ENCODE results near the gene BABAM2. TPM values are rescaled to one million over a fixed set of nuclear protein-coding genes. Genes with fewer than 3 reads are reported as not detected.

BABAM2 gene
- total RNA-seq, 2 experiments from 2014 or later, result 65.4 to 69.5 TPM

- H3K4me3 Mint-ChIP-seq, result no peak overlapping the region
- peaks cover 7% of the 10 kb centered on the region for H3K4me1 Mint-ChIP-seq
- H3K27me3 Mint-ChIP-seq, result no peaks in the 10 kb centered on the region
- H3K36me3 Mint-ChIP-seq, result peaks cover 20% of the 10 kb centered on the region
- DNase-seq (no peak), ATAC-seq (no peak)
- no peak overlapping the region for H3K27ac Mint-ChIP-seq
- H3K9me3 Mint-ChIP-seq (ENCODE audit: low read depth), result no peaks in the 10 kb centered on the region
- CTCF ChIA-PET, result no interaction called here
These were observed 406.4 kb downstream of the BABAM2 start for GRCh38 chr2:28296904-28297303.

DNA sequence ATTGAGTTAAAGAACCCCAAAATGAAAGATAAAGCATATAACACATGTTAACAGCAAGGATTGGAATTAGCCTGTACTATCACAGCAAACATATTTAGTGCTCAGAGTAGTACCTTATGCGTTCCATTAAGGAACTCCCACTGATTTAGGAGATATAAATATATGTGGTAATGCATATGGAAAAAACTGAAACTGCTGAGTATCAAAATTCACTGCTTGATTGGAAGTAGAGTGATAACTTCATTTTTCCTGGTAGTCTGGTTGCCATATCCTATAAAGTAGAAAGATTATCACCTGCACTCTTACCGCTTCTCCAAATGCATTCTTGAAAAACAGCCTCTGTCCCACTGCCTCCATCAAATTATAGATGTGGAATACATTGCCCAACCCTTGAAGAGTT, 407.0 kb downstream of the BABAM2 start:
- no peak for ATAC-seq
- Mint-ChIP-seq H3K9me3 (ENCODE audit: low read depth) (no peaks in the 10 kb centered on the region), H3K4me3 (no peak overlapping the region), H3K36me3 (peaks cover 22% of the 10 kb centered on the region), H3K27me3 (no peaks in the 10 kb centered on the region), H3K27ac (no peak overlapping the region), H3K4me1 (peaks cover 7% of the 10 kb centered on the region)
- no peak for DNase-seq
- CTCF ChIA-PET, result no interaction called here

DNA sequence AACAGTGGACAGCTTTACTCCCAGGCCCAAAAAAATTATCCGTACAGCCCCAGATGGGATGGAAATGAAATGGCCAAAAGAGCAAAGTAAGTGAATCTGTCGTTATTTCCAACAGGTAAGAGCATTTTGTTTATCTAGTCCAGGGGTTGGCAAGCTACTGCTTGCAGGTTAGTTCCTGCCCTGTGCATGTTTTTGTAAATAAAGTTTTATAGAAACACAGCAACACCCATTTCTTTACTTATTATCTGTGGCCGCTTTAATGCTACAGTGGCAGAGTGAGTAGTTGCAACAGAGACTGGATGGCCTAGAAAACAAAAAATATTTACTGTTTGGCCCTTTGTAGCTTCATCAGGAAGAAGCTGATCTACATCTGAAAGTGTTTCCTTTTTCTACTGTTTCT, 407.9 kb downstream of the BABAM2 start:
- ATAC-seq, result no peak
- Mint-ChIP-seq H3K27ac (no peak overlapping the region), H3K36me3 (peaks cover 26% of the 10 kb centered on the region), H3K9me3 (ENCODE audit: low read depth) (no peaks in the 10 kb centered on the region), H3K27me3 (no peaks in the 10 kb centered on the region), H3K4me3 (no peak overlapping the region), H3K4me1 (peaks cover 1% of the 10 kb centered on the region)
- CTCF ChIA-PET, result interaction anchor here (1.2 kb wide), 1 partner anchor 13 kb away, joined by 3 read pairs; no protein-coding TSS in a partner anchor
- DNase-seq, result no peak

DNA sequence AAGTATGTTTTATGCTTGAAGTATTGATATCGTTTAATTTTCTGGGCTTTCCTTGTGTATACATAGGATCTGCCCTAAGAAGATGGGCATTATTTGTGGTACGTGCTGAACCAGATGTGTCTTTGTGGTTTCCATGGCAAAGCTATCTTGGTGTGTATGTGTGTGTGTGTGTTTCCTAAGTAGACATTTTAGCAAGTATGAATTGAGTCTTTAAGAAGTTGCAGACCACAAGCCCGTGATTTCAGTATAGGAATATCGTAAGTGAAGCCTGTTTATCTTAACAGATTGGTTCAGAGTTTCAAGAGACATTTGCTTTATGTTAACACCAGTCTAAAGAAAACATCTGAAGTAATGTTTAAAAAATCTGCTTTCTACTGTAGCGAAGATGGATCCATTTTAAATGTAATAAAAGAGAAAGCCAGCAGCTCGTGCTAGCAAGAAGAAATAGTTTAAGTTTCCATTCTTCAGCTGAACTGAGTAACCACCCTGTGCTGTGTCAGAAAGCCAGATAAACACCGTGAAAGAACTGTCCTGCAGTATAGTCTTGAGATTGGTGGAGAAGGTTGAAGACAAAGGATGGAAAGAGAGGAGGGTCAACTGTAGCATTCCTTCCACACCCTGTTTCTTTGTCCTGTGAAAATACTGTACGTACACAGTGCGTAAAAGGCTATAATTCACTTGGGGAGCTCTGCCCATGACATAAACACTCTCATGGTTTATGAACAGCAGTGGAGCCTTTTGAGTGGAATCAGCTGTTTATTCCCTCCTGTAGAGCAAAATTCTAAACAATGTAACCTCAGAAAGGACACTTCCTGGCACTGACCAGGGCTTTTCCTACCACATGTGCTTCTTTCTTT, 410.2 kb downstream of the BABAM2 start:
- no peak for ATAC-seq
- H3K4me3 Mint-ChIP-seq, result no peak overlapping the region

DNA sequence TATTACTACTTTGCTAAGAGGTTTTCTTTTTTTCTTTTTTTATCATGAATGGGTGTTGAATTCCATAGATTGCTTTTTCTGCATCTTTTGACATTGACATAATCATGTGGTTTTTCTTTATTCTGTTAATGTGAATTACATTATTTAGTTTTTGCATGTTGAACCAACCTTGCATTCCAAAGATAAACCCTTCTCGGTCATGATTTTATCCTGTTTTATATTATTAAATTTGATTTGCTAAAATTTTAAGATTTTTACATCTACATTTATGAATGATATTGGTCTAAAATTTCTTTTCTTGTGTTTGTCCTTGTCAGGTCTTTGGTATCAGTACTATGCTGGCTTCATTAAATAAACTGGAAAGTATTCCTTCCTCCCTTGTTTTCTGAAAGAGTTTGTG, 414.7 kb downstream of the BABAM2 start:
- Mint-ChIP-seq H3K4me3 (no peak overlapping the region), H3K36me3 (peaks cover 35% of the 10 kb centered on the region), H3K27me3 (no peaks in the 10 kb centered on the region), H3K27ac (no peak overlapping the region), H3K9me3 (ENCODE audit: low read depth) (peaks cover 4% of the 10 kb centered on the region), H3K4me1 (no peaks in the 10 kb centered on the region)
- ATAC-seq (no peak), DNase-seq (no peak)
- CTCF ChIA-PET, result interaction anchor here (1.6 kb wide), 1 partner anchor 24 kb away, joined by 3 read pairs; no protein-coding TSS in a partner anchor

More for the DNA sequence above, 410.2 kb downstream of the BABAM2 start:
- Mint-ChIP-seq H3K27ac (no peak overlapping the region), H3K27me3 (no peaks in the 10 kb centered on the region), H3K4me1 (peaks cover 1% of the 10 kb centered on the region), H3K9me3 (ENCODE audit: low read depth) (peaks cover 4% of the 10 kb centered on the region), H3K36me3 (peaks cover 36% of the 10 kb centered on the region)
- CTCF ChIA-PET, result interaction anchor here (1.7 kb wide), 1 partner anchor 19 kb away, joined by 5 read pairs; no protein-coding TSS in a partner anchor
- DNase-seq, result no peak

- no peak for DNase-seq
- Mint-ChIP-seq H3K9me3 (ENCODE audit: low read depth) (peaks cover 2% of the 10 kb centered on the region), H3K27ac (no peak overlapping the region), H3K27me3 (no peaks in the 10 kb centered on the region), H3K4me1 (peaks cover 10% of the 10 kb centered on the region), H3K4me3 (no peak overlapping the region), H3K36me3 (peaks cover 14% of the 10 kb centered on the region)
- CTCF ChIA-PET, result no interaction called here
- no peak for ATAC-seq
These were observed 419.6 kb downstream of the BABAM2 start for GRCh38 chr2:28310107-28310506.

GRCh38 chr2:28311660-28312249, 421.2 kb downstream of the BABAM2 start:
- Mint-ChIP-seq H3K36me3 (peaks cover 10% of the 10 kb centered on the region), H3K9me3 (ENCODE audit: low read depth) (no peaks in the 10 kb centered on the region), H3K27me3 (no peaks in the 10 kb centered on the region), H3K4me3 (no peak overlapping the region), H3K4me1 (peaks cover 10% of the 10 kb centered on the region), H3K27ac (no peak overlapping the region)
- ATAC-seq (no peak), DNase-seq (no peak)
- CTCF ChIA-PET, result interaction anchor here (0.7 to 1.2 kb wide), 2 partner anchors 13 to 60 kb away, joined by 3 read pairs; no protein-coding TSS in a partner anchor

DNA sequence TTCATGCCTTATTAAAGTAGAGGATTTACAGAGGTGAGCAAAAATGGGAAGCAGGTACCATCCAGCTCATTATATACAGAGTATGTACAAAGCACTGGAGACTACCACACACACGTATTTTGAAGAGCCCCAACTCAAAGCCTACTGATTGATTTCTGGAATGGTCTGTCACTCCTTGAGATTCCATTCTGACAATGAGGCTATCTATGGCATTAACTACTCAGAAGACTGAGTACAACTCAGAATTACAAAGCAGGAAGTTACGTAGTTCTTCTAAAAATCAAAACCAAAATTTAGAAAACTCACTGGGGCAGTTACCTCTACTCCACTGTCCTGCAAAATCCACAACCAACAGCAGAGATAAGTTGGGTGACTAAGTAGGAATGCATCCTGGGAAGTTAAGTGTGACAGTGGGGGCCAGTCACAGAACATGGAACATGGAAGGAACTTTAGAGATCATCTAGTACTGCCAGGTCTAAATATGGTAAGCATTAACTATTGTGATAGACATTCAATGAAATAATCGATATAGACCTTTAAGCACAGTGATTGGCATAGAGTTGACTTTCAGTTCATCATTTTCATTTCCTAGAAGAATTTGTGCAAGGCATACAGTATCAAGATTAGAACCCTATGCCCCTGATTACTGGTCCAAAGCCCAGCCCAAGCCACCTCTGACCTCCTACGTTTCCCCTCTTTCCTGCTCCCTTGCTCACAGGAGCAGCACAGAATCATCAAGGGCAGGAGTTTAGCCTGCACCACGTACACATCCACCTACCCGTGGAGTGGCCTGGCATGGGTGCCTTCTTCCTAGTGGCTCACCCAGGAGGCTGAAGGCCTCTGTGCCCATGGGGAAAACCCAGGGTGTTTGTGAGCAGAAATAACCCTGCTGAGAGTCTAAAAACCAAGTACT, 422.0 kb downstream of the BABAM2 start:
- Mint-ChIP-seq H3K36me3 (peaks cover 10% of the 10 kb centered on the region), H3K4me3 (no peak overlapping the region), H3K4me1 (peaks cover 10% of the 10 kb centered on the region), H3K27me3 (no peaks in the 10 kb centered on the region), H3K9me3 (ENCODE audit: low read depth) (no peaks in the 10 kb centered on the region), H3K27ac (no peak overlapping the region)
- CTCF ChIA-PET, result interaction anchor here (1.2 to 1.4 kb wide), 2 partner anchors 14 to 21 kb away, joined by 3 read pairs; no protein-coding TSS in a partner anchor
- DNase-seq, result no peak
- no peak for ATAC-seq

- peaks cover 6% of the 10 kb centered on the region for H3K36me3 Mint-ChIP-seq
- H3K9me3 Mint-ChIP-seq (ENCODE audit: low read depth), result no peaks in the 10 kb centered on the region
- no peak overlapping the region for H3K27ac Mint-ChIP-seq
- CTCF ChIA-PET, result interaction anchor here (0.7 to 1.4 kb wide), 2 partner anchors 11 to 21 kb away, joined by 3 read pairs; no protein-coding TSS in a partner anchor
- ATAC-seq, result no peak
- H3K27me3 Mint-ChIP-seq, result no peaks in the 10 kb centered on the region
- H3K4me3 Mint-ChIP-seq, result no peak overlapping the region
- H3K4me1 Mint-ChIP-seq, result peaks cover 10% of the 10 kb centered on the region
- DNase-seq, result no peak
These were observed 422.8 kb downstream of the BABAM2 start for GRCh38 chr2:28313220-28313784.

DNA sequence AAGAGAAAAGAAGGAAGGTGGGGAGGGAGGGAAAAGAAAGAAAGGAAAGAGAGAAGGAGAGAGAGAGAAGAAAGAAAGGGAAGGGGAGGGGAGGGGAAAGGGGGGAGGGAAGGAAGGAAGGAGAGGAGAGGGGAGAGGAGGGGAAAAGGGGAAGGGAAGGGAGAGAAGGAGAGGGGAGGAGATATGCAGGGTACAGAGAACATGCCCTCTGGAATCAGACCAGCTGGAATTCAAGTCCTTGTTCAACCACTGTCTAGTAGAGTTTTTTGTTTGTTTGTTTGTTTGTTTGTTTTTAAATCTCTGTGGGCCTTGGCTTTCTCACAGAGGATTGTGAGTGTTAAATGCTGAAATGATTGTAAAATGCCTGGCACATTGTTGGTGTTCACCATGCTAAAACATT, 424.4 kb downstream of the BABAM2 start:
- H3K4me3 Mint-ChIP-seq, result no peak overlapping the region
- H3K36me3 Mint-ChIP-seq, result peaks cover 3% of the 10 kb centered on the region
- H3K4me1 Mint-ChIP-seq, result peaks cover 10% of the 10 kb centered on the region
- CTCF ChIA-PET, result no interaction called here
- ATAC-seq, result no peak
- H3K27ac Mint-ChIP-seq, result no peak overlapping the region
- H3K9me3 Mint-ChIP-seq (ENCODE audit: low read depth), result no peaks in the 10 kb centered on the region
- no peaks in the 10 kb centered on the region for H3K27me3 Mint-ChIP-seq
- no peak for DNase-seq

DNA sequence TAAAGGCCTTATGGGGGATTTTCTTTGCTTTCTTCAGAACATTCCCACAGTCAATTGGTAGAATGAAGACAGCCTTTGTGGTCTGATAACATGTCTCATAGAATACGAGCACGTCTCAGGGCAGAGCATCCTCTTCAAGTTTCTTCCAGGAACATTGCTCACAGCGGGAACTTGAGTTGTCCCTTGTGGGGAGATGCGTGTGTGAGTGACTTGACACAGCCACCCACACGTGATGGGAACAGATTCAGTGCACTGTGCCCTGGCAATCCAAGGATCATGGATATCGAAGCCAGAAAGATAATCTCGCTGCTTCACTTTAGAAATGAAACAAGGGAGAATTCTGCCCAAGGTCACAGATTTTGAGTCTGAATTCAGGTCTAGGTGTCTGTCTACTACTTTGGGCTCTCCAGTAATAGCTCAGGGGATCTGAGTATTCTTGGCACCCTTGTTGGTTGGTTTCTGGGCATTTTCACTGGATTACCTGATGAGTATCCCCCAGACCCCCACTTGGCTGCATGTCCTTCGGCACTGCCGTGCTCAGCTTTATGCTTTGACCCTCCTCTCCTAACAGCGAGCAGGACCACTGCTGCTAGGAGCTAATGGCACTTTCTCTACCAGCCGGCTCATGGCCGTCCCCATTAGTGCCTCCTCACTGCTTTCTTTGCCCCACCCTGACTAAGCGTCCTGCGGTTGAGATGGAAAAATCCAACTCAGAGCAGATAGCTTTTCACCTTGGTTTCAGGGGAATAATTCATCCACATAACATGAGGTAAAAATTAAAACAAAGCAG, 426.2 kb downstream of the BABAM2 start:
- Mint-ChIP-seq H3K4me1 (peaks cover 9% of the 10 kb centered on the region), H3K36me3 (peaks cover 3% of the 10 kb centered on the region), H3K27ac (no peak overlapping the region), H3K27me3 (no peaks in the 10 kb centered on the region), H3K9me3 (ENCODE audit: low read depth) (no peaks in the 10 kb centered on the region), H3K4me3 (no peak overlapping the region)
- no peak for DNase-seq
- no peak for ATAC-seq
- CTCF ChIA-PET, result no interaction called here

DNA sequence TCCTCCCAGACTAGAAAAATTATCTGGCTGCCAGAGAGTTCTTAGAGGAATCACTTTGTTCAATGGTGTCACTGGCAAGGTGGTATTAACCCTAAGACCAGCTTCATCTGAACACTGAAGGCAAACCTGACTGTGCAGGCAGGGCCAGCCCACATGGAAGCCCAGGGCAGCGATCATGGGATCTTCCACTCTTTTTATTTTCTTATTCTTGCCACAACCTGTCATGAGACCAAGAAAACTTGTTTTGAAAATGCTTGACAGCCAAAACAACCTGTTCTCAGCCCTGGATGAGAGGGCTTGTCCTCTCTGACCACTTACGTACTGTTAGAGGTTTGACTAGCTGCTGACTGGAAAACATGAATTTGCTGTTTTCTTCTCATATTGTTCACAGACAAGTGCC, 426.9 kb downstream of the BABAM2 start:
- H3K36me3 Mint-ChIP-seq, result peaks cover 1% of the 10 kb centered on the region
- no peaks in the 10 kb centered on the region for H3K27me3 Mint-ChIP-seq
- CTCF ChIA-PET, result no interaction called here
- DNase-seq, result no peak
- no peak overlapping the region for H3K27ac Mint-ChIP-seq
- no peak overlapping the region for H3K4me3 Mint-ChIP-seq
- no peaks in the 10 kb centered on the region for H3K9me3 Mint-ChIP-seq (ENCODE audit: low read depth)
- peaks cover 2% of the 10 kb centered on the region for H3K4me1 Mint-ChIP-seq
- ATAC-seq, result no peak

Measured in activated CD8-positive, alpha-beta memory T cell treated with anti-CD3 and anti-CD28 coated beads, Interleukin-2, amount 10 ng/mL, durations not matched to agents 7 days and 5 days (primary cell).